ENCODE measurements around the gene KLHL8. TPM values are rescaled to one million over a fixed set of nuclear protein-coding genes. Genes with fewer than 3 reads are reported as not detected.
"Not testable (repeated sequence)": the region's sequence is repeated elsewhere in the genome, so short reads cannot be mapped to it uniquely, and the experiment has no call there.

KLHL8 gene
- total RNA-seq, 1 donor from 2014 or later: 15.2 TPM

DNA sequence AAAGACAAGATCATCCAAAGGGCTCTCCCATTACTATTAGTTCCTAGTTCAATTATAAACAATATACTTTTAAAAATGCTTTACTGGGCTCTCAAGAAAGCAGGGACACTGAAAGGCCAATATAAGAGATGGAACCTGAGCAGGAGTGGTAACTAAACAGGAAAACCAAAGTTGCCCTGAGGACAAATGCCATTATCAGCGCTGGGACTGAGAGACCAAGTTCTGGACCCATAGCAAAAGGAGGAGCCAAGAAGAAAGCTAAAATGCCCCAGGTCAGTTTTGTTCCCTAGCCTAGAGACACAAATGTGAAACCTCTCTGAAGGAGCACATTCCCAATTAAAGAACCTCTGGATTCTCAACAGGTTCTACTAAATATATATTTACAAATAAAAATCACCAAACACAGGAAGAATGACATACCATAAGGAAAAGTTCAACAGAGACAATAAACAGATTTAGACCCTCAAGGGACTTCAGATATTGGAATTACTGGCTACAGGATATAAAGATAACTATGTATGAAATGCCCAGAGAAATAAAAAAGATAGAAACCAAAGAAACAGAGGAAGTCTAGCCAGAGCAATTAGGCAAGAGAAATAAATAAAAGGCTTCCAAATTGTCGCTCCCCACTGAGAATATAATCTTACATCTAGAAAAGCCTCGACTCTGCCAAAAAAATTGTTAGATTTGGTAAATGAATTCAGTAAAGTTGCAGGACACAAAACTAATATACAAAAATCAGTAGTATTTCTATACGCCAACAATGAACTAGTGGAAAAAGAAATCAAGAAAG, 67.1 kb downstream of the KLHL8 start:
- no peak for DNase-seq (ENCODE audit: low spot score in 2 of 2, unreplicated experiment in 2 of 2)
- Mint-ChIP-seq H3K36me3 (no peaks in the 10 kb centered on the region), H3K27me3 (ENCODE audit: low read depth) (no peaks in the 10 kb centered on the region), H3K27ac (no peak overlapping the region), H3K4me1 (peaks cover 14% of the 10 kb centered on the region), H3K9me3 (no peaks in the 10 kb centered on the region), H3K4me3 (no peak overlapping the region)
- TF ChIP-seq, protein P1, sequence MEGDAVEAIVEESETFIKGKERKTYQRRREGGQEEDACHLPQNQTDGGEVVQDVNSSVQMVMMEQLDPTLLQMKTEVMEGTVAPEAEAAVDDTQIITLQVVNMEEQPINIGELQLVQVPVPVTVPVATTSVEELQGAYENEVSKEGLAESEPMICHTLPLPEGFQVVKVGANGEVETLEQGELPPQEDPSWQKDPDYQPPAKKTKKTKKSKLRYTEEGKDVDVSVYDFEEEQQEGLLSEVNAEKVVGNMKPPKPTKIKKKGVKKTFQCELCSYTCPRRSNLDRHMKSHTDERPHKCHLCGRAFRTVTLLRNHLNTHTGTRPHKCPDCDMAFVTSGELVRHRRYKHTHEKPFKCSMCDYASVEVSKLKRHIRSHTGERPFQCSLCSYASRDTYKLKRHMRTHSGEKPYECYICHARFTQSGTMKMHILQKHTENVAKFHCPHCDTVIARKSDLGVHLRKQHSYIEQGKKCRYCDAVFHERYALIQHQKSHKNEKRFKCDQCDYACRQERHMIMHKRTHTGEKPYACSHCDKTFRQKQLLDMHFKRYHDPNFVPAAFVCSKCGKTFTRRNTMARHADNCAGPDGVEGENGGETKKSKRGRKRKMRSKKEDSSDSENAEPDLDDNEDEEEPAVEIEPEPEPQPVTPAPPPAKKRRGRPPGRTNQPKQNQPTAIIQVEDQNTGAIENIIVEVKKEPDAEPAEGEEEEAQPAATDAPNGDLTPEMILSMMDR (IDR thresholded peaks at IDR 0.05; ENCODE audit: unreplicated experiment): no peak

DNA sequence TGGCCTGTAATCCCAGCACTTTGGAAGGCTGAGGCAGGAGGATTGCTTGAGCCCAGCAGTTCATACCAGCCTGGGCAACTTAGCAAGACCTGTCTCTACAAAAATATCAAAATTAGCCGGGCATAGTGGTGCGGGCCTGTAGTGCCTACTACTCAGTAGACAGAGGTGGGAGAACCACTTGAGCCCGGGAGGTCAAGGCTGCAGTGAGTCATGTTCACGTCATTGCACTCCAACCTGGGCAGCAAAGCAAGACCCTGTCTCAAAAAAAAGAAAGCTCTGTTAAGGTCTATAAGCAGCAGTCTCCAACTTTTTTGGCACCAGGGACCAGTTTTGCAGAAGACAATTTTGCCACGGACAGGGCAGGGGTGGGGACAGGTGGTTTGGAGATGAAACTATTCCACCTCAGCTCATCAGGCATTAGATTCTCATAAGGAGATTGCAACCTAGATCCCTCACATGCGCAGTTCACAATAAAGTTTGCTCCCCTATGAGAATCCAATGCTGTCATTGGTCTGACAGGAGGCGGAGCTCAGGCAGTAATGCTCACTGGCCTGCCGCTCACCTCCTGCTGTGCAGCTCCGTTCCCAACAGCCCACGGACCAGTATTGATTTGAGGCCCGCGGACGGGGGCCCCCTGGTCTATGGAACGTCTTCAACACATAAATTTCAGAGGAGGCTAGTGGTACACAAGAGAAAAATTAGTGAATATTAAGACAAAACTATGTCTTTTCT, 67.9 kb downstream of the KLHL8 start:
- Mint-ChIP-seq H3K4me1 (peaks cover 14% of the 10 kb centered on the region), H3K4me3 (no peak overlapping the region), H3K27me3 (ENCODE audit: low read depth) (no peaks in the 10 kb centered on the region), H3K27ac (no peak overlapping the region), H3K36me3 (no peaks in the 10 kb centered on the region), H3K9me3 (no peaks in the 10 kb centered on the region)
- no peak for DNase-seq (ENCODE audit: low spot score in 2 of 2, unreplicated experiment in 2 of 2)
- TF ChIP-seq, protein P1 (IDR thresholded peaks at IDR 0.05; ENCODE audit: unreplicated experiment): no peak

DNA sequence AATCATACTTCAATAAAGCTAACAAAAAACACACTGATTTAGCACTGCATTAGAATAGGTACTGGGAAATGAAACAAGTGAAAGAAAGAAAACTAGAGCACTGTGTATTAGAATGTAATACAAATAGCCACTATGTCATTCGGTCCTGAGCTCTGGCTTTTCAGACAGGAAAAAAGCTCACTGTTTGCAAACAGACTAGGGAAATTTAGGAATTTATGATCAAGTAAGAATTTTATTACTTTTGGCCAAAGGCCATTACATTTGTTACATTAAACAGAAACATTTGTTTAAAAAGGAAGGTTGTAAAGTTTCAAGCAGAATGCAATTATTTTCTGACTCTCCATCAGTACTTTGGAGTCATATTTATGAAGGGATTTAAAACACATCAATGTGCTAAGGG, 68.7 kb downstream of the KLHL8 start:
- TF ChIP-seq, protein P1 (IDR thresholded peaks at IDR 0.05; ENCODE audit: unreplicated experiment): no peak
- Mint-ChIP-seq H3K27me3 (ENCODE audit: low read depth) (no peaks in the 10 kb centered on the region), H3K9me3 (no peaks in the 10 kb centered on the region), H3K4me3 (no peak overlapping the region), H3K4me1 (peaks cover 14% of the 10 kb centered on the region), H3K27ac (no peak overlapping the region), H3K36me3 (no peaks in the 10 kb centered on the region)
- DNase-seq (ENCODE audit: low spot score in 2 of 2, unreplicated experiment in 2 of 2): no peak

DNA sequence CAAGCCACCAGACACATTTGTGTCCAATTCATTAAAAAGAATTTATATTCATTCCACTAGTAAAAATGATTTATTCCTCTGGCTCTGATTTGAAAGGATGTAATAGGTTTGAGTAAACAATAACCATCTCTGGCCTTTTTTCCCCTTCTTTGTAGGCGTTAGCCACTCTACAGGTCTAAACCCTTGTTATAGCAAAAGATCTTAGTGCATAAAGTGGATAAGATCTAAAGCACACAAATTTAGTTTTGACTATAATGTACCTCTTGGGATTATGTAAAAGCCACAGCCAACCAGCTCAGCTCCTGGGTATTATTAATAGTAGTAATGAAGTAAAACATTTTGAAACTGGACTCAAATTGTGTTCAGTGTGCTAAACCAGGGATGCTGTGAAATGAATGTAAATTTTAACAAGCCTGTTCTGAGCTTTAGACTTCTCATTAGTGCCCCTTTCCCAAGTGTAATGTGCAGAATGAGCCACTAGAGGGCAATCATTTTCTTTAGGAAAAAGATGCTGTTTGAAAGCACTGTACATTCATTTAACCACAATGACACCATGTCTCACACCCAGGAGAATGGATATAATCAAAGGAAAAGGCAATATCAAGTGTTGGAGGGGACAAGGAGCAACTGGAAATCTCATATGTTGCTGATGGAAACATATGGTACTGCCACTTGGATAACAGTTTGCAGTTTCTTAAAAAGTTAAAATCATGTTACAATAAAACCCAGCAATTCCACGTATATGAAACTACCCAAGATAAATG, 69.7 kb downstream of the KLHL8 start:
- TF ChIP-seq, protein P1 (IDR thresholded peaks at IDR 0.05; ENCODE audit: unreplicated experiment): peak; percentile 97
- no peaks in the 10 kb centered on the region for H3K9me3 Mint-ChIP-seq
- H3K4me3 Mint-ChIP-seq: no peak overlapping the region
- no peaks in the 10 kb centered on the region for H3K36me3 Mint-ChIP-seq
- peaks cover 14% of the 10 kb centered on the region for H3K4me1 Mint-ChIP-seq
- no peaks in the 10 kb centered on the region for H3K27me3 Mint-ChIP-seq (ENCODE audit: low read depth)
- DNase-seq (ENCODE audit: low spot score in 2 of 2, unreplicated experiment in 2 of 2): no peak
- no peak overlapping the region for H3K27ac Mint-ChIP-seq

DNA sequence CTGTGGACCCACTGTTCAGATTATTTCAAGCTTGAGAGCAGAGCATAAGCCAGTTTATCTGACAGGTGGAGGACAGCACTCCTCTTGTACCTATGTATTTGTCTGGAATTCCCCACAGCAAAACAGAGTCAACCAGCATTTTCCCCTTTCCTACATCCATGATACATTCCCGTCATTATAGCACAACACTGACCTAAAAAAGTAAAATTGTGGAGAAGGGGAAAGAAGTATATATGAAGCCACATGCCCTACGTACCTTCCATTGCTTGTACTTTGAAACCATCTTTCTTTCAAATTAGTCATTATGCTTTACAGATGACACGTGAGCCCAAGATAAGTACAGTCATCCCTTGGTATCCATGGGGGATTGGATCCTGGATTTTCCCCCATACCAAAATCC, 73.3 kb downstream of the KLHL8 start:
- Mint-ChIP-seq H3K4me3 (no peak overlapping the region), H3K36me3 (peaks cover 5% of the 10 kb centered on the region), H3K27me3 (ENCODE audit: low read depth) (no peaks in the 10 kb centered on the region)

DNA sequence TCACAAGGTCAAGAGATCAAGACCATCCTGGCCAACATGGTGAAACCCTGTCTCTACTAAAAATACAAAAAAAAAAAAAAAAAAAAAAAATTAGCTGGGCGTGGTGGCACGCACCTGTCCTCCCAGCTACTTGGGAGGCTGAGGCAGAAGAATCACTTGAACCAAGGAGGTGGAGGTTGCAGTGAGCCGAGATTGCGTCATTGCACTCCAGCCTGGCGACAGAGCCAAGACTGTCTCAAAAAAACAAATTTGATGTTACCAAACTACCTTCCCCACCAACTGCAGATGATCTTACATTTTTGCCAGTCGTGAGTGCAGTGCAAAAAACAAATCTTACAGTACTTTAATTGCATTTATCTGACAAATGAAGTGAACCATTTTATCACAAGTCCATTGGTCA, 74.5 kb downstream of the KLHL8 start:
- not testable (repeated sequence) for H3K9me3 Mint-ChIP-seq; H3K4me1 Mint-ChIP-seq; H3K27me3 Mint-ChIP-seq (ENCODE audit: low read depth); H3K4me3 Mint-ChIP-seq; H3K36me3 Mint-ChIP-seq; DNase-seq (ENCODE audit: low spot score in 2 of 2, unreplicated experiment in 2 of 2); H3K27ac Mint-ChIP-seq

More for the DNA sequence above, 73.3 kb downstream of the KLHL8 start:
- Mint-ChIP-seq H3K4me1 (peaks cover 11% of the 10 kb centered on the region), H3K9me3 (no peaks in the 10 kb centered on the region), H3K27ac (no peak overlapping the region)
- TF ChIP-seq, protein P1 (IDR thresholded peaks at IDR 0.05; ENCODE audit: unreplicated experiment): no peak
- no peak for DNase-seq (ENCODE audit: low spot score in 2 of 2, unreplicated experiment in 2 of 2)

All from mesothelial cell of epicardium (in vitro differentiated cells).